Measurements from ENCODE around the gene ACVR2B. TPM values are rescaled to one million over a fixed set of nuclear protein-coding genes. Genes with fewer than 3 reads are reported as not detected.

Gene ACVR2B
- total and polyA plus RNA-seq, 10 of the 15 experiments (the other 5 are each of a cell fraction or from before 2014, with no cell fraction given), result 0.27 to 2.9 (median 1.0) TPM

GRCh38 chr3:38511546-38511945, 57.9 kb downstream of the ACVR2B start (continued):
- TF ChIP-seq ZBED1 (IDR thresholded peaks at IDR 0.05; ENCODE audit: borderline replicate concordance), result no peak
- TF ChIP-seq HDGF (IDR thresholded peaks at IDR 0.05), result no peak

- H3K27me3 ChIP-seq (replicated peaks in 1 of 2; ENCODE audit: control insufficient read depth in 2 of 2, insufficient read depth in 2 of 2, low read length in 1 of 2), result no peaks in the 10 kb centered on the region
- no peak overlapping the region for H3K27ac ChIP-seq (ENCODE audit: control insufficient read depth, insufficient read depth)
- SMC1A ChIA-PET (ENCODE audit: uncharacterized antibody, unreplicated experiment), result interaction anchor here (1.1 kb wide), 1 partner anchor 8 kb away, joined by 3 read pairs; no protein-coding TSS in a partner anchor
- no peak for FAIRE-seq
- in situ Hi-C loops (cut with MboI), result no loop called here
- H2AFZ ChIP-seq (ENCODE audit: control insufficient read depth, low read depth, low read length), result no peak overlapping the region
- 98% methylated on average over 7 of the region's 7 CpGs for WGBS (ENCODE audit: insufficient coverage, insufficient replicate concordance, low lambda C conversion rate, missing lambda C conversion rate)
- CTCF ChIA-PET, result interaction anchor here (1.4 to 1.8 kb wide), 2 partner anchors 19 to 140 kb away, joined by 4 to 7 read pairs; partner anchors contain the start of gene EXOG
- H3K79me2 ChIP-seq (ENCODE audit: control insufficient read depth, insufficient read depth, low read length), result no peaks in the 10 kb centered on the region
- H3K36me3 ChIP-seq (ENCODE audit: control insufficient read depth in 2 of 2, insufficient read depth in 2 of 2, low read length in 1 of 2), result peaks cover 2 to 10% of the 10 kb centered on the region in 2 experiments
- no TSS peak for BruUV-seq (replicated peaks)
- no peak for ATAC-seq
- H3K4me3 ChIP-seq, result no peak overlapping the region
- no peaks in the 10 kb centered on the region for H4K20me1 ChIP-seq (ENCODE audit: control insufficient read depth, insufficient read depth)
- TF ChIP-seq ZBTB11 (CRISPR knock-in tag; IDR thresholded peaks at IDR 0.05), result no peak
- no peak for TF ChIP-seq RELA (IDR thresholded peaks at IDR 0.05; ENCODE audit: borderline replicate concordance, partially characterized antibody)
- no peak for TF ChIP-seq RAD21 (IDR thresholded peaks at IDR 0.05; ENCODE audit: insufficient read depth, low read depth, low read length)
- no peak for TF ChIP-seq TCF3 (IDR thresholded peaks at IDR 0.05; ENCODE audit: borderline replicate concordance, insufficient read depth, low read depth, low read length)
- TF ChIP-seq NR2C2 (IDR thresholded peaks at IDR 0.05; ENCODE audit: borderline replicate concordance, control insufficient read depth, insufficient read length, low read depth), result no peak
- no peak for TF ChIP-seq ATF2 (IDR thresholded peaks at IDR 0.05; ENCODE audit: low read length)
- TF ChIP-seq ZNF622 (IDR thresholded peaks at IDR 0.05), result no peak
- TF ChIP-seq NFIC (IDR thresholded peaks at IDR 0.05; ENCODE audit: low read depth, low read length), result no peak
- TF ChIP-seq ZBTB33 (IDR thresholded peaks at IDR 0.05), result no peak
- no peak for TF ChIP-seq SREBF1 (IDR thresholded peaks at IDR 0.05; ENCODE audit: low read length)
- no peak for TF ChIP-seq SUPT20H (IDR thresholded peaks at IDR 0.05; ENCODE audit: borderline replicate concordance, control insufficient read depth, low read depth, low read length)
- no peak for TF ChIP-seq PAX5 (IDR thresholded peaks at IDR 0.05; ENCODE audit: borderline replicate concordance, low read depth, low read length)
- POLR2A ChIA-PET, result no interaction called here
- no peaks in the 10 kb centered on the region for H3K4me1 ChIP-seq (ENCODE audit: control insufficient read depth, insufficient read depth, low read length)
- H3K9me3 ChIP-seq (replicated peaks; ENCODE audit: control insufficient read depth, insufficient read depth, low read length), result no peaks in the 10 kb centered on the region
- RAD21 ChIA-PET (ENCODE audit: unreplicated experiment), result interaction anchor here (0.8 kb wide), 1 partner anchor 135 kb away, joined by 3 read pairs; no protein-coding TSS in a partner anchor
- H3K4me2 ChIP-seq (ENCODE audit: control insufficient read depth, insufficient read depth), result no peak overlapping the region
- no peak for DNase-seq (ENCODE audit: low read depth, low spot score)
- no peak overlapping the region for H3K9ac ChIP-seq (ENCODE audit: control insufficient read depth, insufficient read depth, low read length)
- intact Hi-C loops (cut with micrococcal nuclease; ENCODE audit: unreplicated experiment), result no loop called here
These were observed 61.7 kb downstream of the ACVR2B start for GRCh38 chr3:38515367-38515766.
